GM19395 (cell line): ENCODE measurements around the gene NEXN.
A peak's percentile ranks its signal among the peaks of the same experiment; 100 is the strongest.
"Not testable (repeated sequence)": the region's sequence is repeated elsewhere in the genome, so short reads cannot be mapped to it uniquely, and the experiment has no call there.

Experiments used
- ATAC-seq: cut with Tn5 transposase; IDR thresholded peaks from one replicate; pipeline ENCODE4 v1.9.1; 2021; ENCODE audit warnings: mild to moderate bottlenecking, moderate library complexity; ENCODE audit not compliant: unreplicated experiment

Gene NEXN

DNA sequence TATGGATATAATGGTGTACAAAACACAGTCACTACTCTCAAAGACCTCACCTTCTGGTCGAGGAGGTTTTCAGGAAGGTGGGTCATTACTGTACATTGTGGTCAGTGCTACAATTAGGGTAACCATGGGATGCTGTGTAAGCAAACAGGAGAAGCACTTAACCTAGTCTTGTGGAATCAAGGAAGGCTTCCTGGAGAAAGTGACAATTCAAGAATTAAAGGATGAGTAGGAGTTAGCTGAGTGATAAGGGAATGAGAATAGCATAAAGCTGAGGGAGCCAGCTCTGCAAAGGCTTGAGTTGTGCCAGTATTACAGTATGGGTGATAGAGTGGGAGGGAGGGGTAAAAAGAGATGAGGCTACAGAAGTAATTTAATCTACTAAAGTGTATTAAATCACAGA is 17.2 kb downstream of the NEXN start:
- no peak for ATAC-seq

- ATAC-seq = no peak
Measured at GRCh38 chr1:77906019-77906545, 17.7 kb downstream of the NEXN start.

DNA sequence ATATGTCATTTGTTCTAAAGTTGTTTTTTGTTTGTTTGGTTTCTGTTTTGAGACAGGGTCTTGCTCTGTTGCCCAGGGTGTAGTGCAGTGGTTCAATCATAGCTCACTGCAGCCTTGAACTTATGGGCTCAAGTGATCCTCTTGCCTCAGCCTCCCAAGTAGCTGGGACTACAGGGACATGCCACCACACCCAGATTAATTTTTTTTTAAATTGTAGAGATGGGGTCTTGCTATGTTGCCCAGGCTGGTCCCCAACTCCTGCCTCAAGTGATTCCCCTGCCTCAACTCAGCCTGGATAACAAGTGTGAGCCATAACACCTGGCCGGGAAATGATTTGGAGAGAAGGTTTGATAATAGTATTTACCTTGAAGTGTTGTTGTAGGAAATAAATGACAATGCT is 18.2 kb downstream of the NEXN start:
- no peak for ATAC-seq

DNA sequence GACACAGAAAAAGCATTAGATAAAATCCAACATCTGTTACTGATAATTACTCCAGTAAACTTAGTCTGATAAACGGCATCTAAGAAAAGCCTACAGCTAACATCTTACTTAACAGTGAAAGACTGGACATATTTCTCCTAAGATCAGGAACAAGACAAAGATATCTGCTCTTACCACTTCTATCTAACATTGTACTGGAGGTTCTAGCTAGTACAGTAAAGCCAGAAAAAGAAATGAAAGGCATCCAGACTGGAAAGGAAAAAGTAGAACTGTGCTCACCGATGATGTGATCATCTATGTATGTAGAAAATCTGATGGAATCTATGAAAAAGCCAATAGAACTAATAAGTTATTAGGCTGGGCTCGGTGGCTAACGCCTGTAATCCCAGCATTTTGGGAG is 21.7 kb downstream of the NEXN start:
- ATAC-seq = no peak

DNA sequence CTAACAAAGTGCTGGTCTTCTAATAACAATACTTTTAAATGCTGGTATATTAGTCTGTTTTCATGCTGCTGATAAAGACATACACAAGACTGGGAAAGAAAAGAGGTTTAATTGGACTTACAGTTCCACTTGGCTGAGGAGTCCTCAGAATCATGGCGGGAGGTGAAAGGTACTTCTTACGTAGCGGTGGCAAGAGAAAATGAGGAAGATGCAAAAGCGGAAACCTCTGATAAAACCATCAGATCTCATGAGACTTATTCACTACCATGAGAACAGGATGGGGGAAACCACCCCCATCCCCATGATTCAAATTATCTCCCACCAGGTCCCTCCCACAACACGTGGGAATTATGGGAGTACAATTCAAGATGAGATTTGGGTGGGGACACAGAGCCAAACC is 30.5 kb downstream of the NEXN start:
- not testable (repeated sequence) for ATAC-seq

DNA sequence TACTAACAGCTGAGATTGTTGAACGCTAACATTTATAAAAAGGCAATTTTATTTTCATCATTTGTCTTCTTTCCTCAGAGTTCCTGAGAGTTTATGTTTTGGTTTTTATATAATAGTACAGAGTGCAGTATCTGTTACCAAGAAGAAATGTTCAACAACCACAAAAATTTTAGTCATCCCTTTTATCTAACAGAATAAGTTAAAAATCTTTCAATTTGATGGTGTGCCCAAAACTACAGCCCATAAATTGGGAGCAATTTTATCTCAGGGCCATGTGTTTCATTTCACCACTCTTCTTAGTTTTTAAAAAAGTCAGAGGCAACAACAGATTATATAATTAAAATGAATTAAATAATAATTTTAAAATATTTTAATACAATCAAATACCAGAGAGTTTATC is 37.1 kb downstream of the NEXN start:
- ATAC-seq = no peak

- ATAC-seq = no peak
Measured at GRCh38 chr1:77925956-77926355, 37.5 kb downstream of the NEXN start.

DNA sequence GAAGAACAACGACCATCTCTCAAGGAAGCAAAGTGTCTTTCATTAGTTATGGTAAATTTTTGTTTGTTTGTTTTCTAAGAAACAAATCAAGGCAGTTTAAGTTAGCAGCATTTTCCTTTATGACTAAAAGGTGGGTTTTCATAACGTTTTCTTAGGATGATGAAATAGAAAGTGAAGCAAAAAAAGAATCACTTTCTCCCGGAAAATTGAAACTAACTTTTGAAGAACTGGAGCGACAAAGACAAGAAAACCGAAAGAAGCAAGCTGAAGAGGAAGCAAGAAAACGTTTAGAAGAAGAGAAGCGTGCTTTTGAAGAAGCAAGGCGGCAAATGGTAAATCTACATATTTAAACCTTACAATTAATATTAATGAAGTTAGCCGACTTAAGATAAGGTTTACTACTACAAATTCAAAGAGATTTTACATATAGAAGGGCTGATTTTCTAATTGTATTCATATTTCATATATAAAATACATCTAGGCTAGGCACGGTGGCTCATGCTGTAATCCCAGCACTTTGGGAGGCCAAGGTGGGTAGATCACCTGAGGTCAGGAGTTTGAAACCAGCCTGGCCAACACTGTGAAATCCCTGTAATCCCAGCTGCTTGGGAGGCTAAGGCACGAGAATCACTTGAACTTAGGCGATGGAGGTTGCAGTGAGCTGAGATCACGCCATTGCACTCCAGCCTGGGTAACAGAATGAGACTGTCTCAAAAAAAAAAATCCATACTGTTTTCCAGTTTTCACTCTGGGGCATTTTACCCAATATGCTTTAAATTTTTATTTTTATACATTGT is 38.3 kb downstream of the NEXN start:
- ATAC-seq = peak; percentile 62

- peak; percentile 26 for ATAC-seq
Measured at GRCh38 chr1:77927414-77927813, 39.0 kb downstream of the NEXN start.

DNA sequence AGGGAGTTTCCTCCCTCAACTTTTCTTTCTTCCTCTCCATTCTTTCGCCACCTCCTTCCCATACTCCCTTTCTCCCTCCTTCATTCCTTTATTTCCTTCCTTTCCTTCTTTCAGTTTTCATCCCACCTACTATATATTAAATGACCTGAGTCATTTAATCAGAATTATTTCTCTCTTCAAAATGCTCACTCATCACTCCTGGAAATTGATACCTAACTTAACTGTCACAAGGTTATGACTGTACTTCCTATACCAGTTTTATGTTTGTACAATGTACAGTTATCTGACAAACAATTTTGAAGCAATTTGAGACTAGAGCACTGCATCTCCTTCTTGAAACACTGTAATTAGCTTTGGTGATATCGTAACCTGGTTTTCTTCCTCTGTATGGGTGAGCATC is 41.4 kb downstream of the NEXN start:
- ATAC-seq = no peak

DNA sequence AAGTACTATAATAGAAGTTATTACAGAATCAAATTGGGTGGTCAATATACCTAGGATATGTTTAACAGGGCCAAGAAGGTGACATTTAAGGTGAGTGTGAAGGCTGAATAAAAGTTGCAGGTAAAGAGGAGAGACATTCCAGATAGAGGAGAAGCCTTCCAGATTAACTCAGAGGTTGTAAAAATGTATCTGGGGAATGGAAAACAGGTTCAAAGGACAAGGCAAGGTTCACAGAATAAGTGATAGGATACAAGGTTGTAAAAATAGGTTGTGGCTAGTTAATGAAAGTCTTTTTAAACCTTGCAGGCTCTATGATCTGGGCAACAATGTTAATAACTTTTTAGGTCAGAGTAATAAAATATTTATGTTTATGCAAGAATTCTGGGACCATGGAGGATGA is 50.2 kb downstream of the NEXN start:
- ATAC-seq = no peak

- no peak for ATAC-seq
Measured at GRCh38 chr1:77940921-77941570, 52.6 kb downstream of the NEXN start.

GRCh38 chr1:77942400-77943140 is 54.1 kb downstream of the NEXN start:
- ATAC-seq = no peak

- ATAC-seq = no peak
Measured at GRCh38 chr1:77945345-77945744, 56.9 kb downstream of the NEXN start.

DNA sequence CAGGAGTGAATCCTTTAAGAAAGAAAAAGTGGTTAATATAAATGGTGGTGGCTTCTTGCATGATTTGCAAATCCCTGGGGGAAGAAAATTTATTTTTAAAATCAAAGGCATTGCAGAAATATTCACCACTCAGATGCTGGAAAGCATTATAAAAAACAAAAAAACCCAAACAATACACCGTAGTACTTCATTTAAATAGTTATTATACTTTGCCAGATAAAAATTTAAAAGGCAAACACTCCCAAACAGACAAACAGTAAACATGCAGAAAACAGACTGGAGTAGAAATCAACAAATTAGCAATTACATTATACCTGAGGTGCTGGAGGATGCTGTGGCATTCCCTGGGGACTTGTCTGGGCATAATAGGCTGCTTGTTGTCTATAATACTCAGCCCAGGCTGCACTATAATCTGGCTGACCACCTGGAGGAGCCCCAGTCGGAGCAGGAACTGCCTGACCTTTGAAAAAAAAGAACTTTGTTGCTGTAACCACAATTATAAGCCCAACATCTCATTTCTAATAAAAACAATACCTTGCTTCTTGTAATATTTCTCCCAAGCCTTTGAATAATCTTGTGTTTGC is 60.5 kb downstream of the NEXN start:
- ATAC-seq = no peak

DNA sequence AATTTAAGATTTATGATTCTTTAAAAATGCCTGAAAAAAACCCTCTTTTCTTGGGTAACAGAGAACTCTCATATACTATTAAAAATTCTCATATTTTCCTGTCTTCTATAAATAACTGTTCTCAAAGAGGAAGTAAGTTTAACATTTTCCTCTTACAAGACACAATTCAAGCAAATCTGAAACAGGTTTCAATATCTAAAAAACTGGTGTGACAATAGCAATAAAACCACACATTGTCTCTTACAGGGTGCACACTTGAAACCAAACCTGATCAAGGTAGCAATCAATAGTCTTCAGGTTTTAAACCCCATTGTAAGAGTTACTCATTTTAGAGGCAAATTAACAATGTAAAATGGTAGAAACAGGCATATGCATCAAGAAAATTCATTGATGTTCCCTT is 62.4 kb downstream of the NEXN start:
- peak; percentile 88 for ATAC-seq

DNA sequence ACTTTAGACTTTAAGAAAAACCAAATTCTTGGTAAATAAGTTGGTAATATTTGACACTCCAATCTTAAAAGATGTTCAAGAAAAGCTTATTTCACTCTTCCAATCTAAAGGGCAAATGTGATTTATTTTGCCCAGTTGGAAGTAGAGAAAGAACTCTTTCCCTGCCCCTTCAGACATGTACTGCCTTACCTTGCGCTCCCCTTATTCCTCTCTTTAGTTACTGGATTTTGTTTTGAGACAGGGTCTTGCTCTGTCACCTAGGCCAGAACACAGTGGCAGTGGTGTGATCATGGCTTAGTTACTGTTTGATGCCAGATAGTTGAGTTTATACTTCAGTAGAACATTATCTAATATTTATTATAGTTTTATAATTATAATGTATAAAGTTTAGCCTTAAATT is 62.9 kb downstream of the NEXN start:
- no peak for ATAC-seq

DNA sequence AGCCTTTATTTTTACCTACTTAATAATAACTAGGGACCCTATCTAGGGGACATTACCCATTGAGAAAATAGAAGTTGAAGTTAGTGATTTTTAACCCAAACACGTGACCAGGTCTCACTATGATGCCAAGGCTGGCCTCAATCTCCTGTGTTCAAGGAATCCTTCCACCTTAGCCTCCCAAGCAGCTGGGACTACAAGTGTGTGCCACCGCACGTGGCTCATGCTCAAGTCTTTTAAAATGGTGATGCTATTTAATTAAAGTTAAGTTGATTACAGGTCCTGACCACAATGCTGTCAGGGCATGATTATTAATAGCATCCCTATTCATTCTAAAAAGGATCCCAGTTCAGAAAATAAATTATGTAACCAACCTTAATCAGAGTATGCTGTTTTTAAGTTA is 65.5 kb downstream of the NEXN start:
- no peak for ATAC-seq

DNA sequence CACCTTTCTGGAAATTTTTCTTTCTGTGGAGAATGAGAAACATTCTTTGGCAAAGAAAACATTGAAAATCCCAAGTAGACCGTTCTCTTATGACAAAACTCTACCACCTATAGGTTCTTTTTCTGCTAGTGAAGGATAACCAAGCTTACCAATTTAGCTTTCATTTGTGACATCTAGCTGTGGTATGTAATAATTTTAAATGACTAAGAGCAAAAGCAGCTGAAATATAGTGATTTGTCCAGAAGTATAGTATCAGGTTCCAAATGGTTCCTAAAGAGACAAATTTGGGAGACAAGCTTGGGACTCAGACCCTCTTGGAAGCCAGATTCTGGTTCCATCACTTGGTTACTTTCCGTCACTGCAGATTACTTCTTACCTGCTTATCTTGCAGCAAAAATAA is 66.1 kb downstream of the NEXN start:
- no peak for ATAC-seq

GRCh38 chr1:77955709-77956108 is 67.3 kb downstream of the NEXN start:
- ATAC-seq = no peak

DNA sequence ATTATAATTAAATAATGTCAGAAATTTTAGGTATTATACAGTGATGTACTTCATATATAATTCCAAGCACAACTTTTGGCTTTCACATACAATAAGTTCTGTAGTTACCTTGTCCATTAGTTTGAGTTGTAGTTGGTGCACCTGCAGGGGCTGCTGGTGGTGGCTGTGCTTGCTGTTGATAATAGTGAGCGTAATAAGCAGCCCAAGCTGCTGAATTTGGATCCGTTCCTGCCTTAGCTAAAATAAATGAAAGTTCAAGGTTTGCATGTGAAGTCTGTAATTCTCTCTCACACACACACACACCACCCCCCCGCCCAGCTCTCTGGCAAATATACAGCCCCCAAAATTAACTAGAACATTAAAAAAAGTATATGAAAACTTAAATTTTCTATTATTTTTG is 68.0 kb downstream of the NEXN start:
- ATAC-seq = no peak
